Small intestine (tissue), 7 donors: ENCODE data around the gene CLDN9. TPM values are rescaled to one million over a fixed set of nuclear protein-coding genes. Genes with fewer than 3 reads are reported as not detected.

Experiments
- DNase-seq, 2 donors: peaks; one replicate each; pipeline versions ENCODE4 v3.0.0 to v3.0.0-alpha.2; 2013
- FAIRE-seq: peaks from 2 replicates; lab custom pipeline; 2012; peaks lifted over from hg19 to GRCh38; lab: Jason Lieb, UNC
- H3K27ac ChIP-seq, 3 donors: one replicate each; pipeline ENCODE4 v1.5.1; 2013; ENCODE audit warnings: low read length in 2 of 3, mild to moderate bottlenecking in 2 of 3, control low read depth in 1 of 3, inconsistent platforms in 1 of 3, low read depth in 1 of 3, moderate library complexity in 1 of 3
- H3K27me3 ChIP-seq, 3 donors: one replicate each; pipeline ENCODE4 v1.6.1; 2013; ENCODE audit warnings: low read length in 3 of 3, inconsistent platforms in 1 of 3; ENCODE audit not compliant: control insufficient read depth in 3 of 3, insufficient read depth in 3 of 3
- H3K36me3 ChIP-seq, 3 donors: one replicate each; pipeline ENCODE4 v1.6.1; 2013; ENCODE audit warnings: low read length in 3 of 3, inconsistent platforms in 1 of 3, low read depth in 1 of 3, mild to moderate bottlenecking in 1 of 3, moderate library complexity in 1 of 3; ENCODE audit not compliant: control insufficient read depth in 3 of 3, insufficient read depth in 2 of 3
- H3K4me1 ChIP-seq, 3 donors: one replicate each; pipeline ENCODE4 v1.6.1; 2013; ENCODE audit warnings: low read length in 2 of 3, inconsistent platforms in 1 of 3, low read depth in 1 of 3, mild to moderate bottlenecking in 1 of 3, moderate library complexity in 1 of 3; ENCODE audit not compliant: control insufficient read depth in 3 of 3, insufficient read depth in 2 of 3
- H3K4me3 ChIP-seq, 3 donors: one replicate each; pipeline ENCODE4 v1.5.1; 2013; ENCODE audit warnings: low read length in 3 of 3, control low read depth in 1 of 3, inconsistent platforms in 1 of 3, low read depth in 1 of 3, mild to moderate bottlenecking in 1 of 3, moderate library complexity in 1 of 3
- H3K9me3 ChIP-seq, 2 donors: one replicate each; pipeline ENCODE4 v1.6.1; 2013; ENCODE audit warnings: low read depth in 1 of 2, low read length in 1 of 2; ENCODE audit not compliant: control insufficient read depth in 2 of 2, insufficient read depth in 1 of 2
- WGBS, 3 donors: extraction: QIAGEN DNeasy Blood & Tissue Kit; methylation state at CpG; one replicate each; pipeline ENCODE4 v1.1.7; 2013; 5-methylcytosine and 5-hydroxymethylcytosine counted together
- polyA plus RNA-seq, 4 donors: library from polyadenylated mRNA; stranded (reverse) in 3 of 4; unstranded in 1 of 4; fragments of 200-250 nt in 3 of 4; fragments of 120-200 nt in 1 of 4; gene quantifications; one replicate each; pipeline versions ENCODE4 v1.2.1 to v1.2.3, GENCODE V29; 2013
- donor health status: healthy with polysubstance abuse.
- donor health status: control.
- donor health status: control.
- donor health status: Bipolar disorder and iron deficiency.
- donor health status: healthy.

CLDN9 gene
- polyA plus RNA-seq, 4 donors: 0.76 to 2.7 (median 0.99) TPM

- peak; percentile 65 to 80 for DNase-seq
- no peak for FAIRE-seq
- Histone ChIP-seq H3K27ac (peak overlapping the region; percentile 52 to 81 (median 77)), H3K27me3 (no peaks in the 10 kb centered on the region), H3K4me1 (peaks cover 4 to 16% (median 4%) of the 10 kb centered on the region in 3 donors), H3K36me3 (peaks cover 0 to 14% (median 0%) of the 10 kb centered on the region in 3 donors), H3K4me3 (peak overlapping the region; percentile 88 to 94 (median 90)), H3K9me3 (no peaks in the 10 kb centered on the region)
- 2 to 5% (median 3%) methylated on average over 44 to 77 of the region's 77 CpGs for WGBS, 3 donors
These were observed 45.7 kb downstream of the CLDN9 start for GRCh38 chr16:3058139-3059030.

DNA sequence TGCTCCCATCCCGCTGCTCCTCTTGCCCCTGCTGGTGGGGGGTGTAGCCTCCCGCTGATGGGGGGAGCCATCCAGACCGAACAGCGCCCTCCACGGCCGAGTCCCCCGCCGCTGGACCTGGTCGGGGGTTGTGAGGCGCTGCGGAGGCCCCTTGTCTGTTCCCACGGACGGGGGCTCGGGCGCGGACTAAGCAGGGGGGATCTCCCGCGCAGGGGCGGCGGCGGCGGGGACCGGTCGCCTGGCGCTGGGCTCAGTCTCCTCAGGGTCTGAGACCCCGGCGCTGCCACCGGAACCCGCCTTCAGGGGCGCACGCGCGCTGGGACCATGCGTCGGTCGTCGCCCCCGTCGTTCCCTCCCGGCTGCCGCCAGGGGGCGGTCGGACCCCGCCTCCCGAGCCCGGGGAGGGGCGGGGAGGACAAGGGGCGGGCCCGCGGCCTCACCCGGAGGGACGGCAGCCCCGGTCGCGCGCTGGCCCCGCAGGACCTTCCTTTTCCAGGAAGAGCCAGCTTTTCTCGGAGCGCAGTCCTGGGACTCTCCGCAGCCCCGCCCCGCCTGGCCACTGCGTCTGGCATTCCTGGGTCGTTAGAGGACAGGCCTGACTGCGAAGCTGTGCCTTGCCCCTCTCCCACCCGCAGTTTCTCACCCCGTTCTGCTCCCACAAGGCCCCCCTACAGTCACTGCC is 46.5 kb downstream of the CLDN9 start:
- 0 to 1% (median 0%) methylated on average over 39 to 67 of the region's 67 CpGs for WGBS, 3 donors
- Histone ChIP-seq H3K4me3 (peak overlapping the region; percentile 88 to 94 (median 90)), H3K27me3 (no peaks in the 10 kb centered on the region), H3K4me1 (peaks cover 4 to 23% (median 4%) of the 10 kb centered on the region in 3 donors), H3K9me3 (no peaks in the 10 kb centered on the region), H3K27ac (peak overlapping the region; percentile 90 to 95 (median 92)), H3K36me3 (peaks cover 0 to 10% (median 0%) of the 10 kb centered on the region in 3 donors)
- FAIRE-seq (no peak), DNase-seq (peak; percentile 88 to 96)

GRCh38 chr16:3059723-3060242 is 47.1 kb downstream of the CLDN9 start:
- DNase-seq (no peak), FAIRE-seq (no peak)
- 48 to 52% (median 52%) methylated on average over 9 of the region's 9 CpGs for WGBS, 3 donors
- H3K27me3 ChIP-seq: no peaks in the 10 kb centered on the region
- H3K9me3 ChIP-seq: no peaks in the 10 kb centered on the region
- H3K4me3 ChIP-seq: peak overlapping the region; percentile 48 to 94 (median 88)
- peak overlapping the region; percentile 90 to 95 (median 92) for H3K27ac ChIP-seq
- peaks cover 4 to 28% (median 7%) of the 10 kb centered on the region in 3 donors for H3K4me1 ChIP-seq
- H3K36me3 ChIP-seq: peaks cover 0 to 8% (median 0%) of the 10 kb centered on the region in 3 donors

DNA sequence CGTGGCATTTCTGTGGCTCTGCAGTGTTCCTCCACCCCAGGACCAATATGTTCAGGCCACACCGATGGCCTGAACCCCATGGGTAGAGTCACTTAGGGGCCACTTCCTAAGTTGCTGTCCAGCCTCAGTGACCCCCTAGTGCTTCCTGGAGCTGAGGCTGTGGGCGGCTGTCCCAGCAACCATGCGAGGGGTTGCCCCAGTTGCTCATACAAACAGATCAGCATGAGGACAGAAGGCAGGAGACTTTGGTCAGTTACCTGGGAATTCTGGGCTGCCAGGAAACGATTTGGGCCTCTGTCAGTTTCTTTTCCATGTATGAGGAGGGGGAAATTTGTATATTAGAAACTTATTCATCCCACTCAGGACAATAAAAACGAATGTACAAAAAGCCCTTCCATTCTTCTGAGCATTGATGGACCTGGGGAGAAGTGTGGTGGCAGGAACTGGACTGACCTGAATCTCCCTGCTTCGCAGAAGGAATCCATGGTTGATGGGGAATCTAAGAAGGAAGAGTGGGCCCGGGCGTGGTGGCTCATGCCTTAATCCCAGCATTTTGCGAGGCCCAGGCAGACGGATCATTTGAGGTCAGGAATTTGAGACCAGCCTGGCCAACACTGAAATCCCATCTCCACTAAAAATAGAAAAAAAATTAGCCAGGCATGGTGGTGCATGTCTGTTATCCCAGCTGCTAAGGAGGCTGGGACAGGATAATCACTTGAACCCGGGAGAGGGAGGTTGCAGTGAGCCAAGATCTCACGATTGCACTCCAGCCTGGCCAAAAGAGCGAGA is 47.8 kb downstream of the CLDN9 start:
- Histone ChIP-seq H3K4me3 (no peak overlapping the region), H3K9me3 (no peaks in the 10 kb centered on the region), H3K27ac (peak overlapping the region in 1 of 3 donors; percentile 95), H3K36me3 (peaks cover 0 to 4% (median 0%) of the 10 kb centered on the region in 3 donors), H3K4me1 (peaks cover 4 to 35% (median 10%) of the 10 kb centered on the region in 3 donors), H3K27me3 (no peaks in the 10 kb centered on the region)
- WGBS, 3 donors: 78 to 85% (median 84%) methylated on average over 14 of the region's 14 CpGs
- no peak for FAIRE-seq
- DNase-seq: no peak

GRCh38 chr16:3062553-3062952 is 49.8 kb downstream of the CLDN9 start:
- Histone ChIP-seq H3K4me3 (no peak overlapping the region), H3K9me3 (no peaks in the 10 kb centered on the region), H3K27me3 (no peaks in the 10 kb centered on the region), H3K36me3 (peaks cover 0 to 10% (median 2%) of the 10 kb centered on the region in 3 donors), H3K27ac (no peak overlapping the region), H3K4me1 (peaks cover 4 to 45% (median 10%) of the 10 kb centered on the region in 3 donors)
- WGBS, 3 donors: 89 to 94% (median 93%) methylated on average over 6 of the region's 6 CpGs
- no peak for DNase-seq
- no peak for FAIRE-seq

DNA sequence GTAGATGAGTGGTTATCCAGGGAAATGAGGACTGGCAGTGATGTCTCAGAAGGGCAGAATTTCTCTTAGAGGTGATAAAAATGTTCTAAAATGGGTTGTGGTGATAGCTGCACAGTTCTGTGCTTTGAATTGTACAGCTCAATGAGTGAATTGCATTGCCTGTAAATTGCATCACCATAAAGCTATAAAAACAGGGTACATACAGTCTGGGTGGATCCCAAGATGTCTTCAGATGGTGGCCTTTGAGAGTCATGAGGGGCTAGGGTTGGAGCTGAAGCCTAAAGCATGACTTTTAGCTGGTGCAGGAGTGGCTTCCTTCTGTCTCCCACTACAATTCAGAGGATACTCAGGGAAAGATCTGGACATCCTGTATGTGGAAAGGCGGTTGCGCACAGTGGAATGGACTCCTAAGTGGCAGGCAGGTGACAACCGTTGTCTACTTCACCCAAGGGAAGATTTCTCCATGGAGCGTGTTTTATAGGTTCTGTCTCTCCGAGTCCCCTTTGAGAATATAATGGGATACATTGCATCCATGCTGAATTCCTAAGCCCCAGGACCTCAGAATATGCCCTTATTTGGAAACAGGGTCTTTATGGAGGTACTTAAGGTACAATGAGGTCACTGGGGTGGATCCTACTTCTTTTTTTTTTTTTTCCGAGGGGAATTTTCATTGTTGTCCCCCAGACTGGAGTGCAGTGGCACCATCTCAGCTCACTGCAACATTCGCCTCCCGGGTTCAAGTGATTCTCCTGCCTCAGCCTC is 51.1 kb downstream of the CLDN9 start:
- H3K4me1 ChIP-seq: peaks cover 7 to 52% (median 10%) of the 10 kb centered on the region in 3 donors
- peaks cover 0 to 22% (median 6%) of the 10 kb centered on the region in 3 donors for H3K36me3 ChIP-seq
- DNase-seq (peak in 1 of 2 donors; percentile 67), FAIRE-seq (no peak)
- 95 to 96% (median 96%) methylated on average over 8 of the region's 8 CpGs for WGBS, 3 donors
- H3K9me3 ChIP-seq: no peaks in the 10 kb centered on the region
- H3K27me3 ChIP-seq: no peaks in the 10 kb centered on the region
- H3K4me3 ChIP-seq: no peak overlapping the region
- peak overlapping the region in 1 of 3 donors; percentile 68 for H3K27ac ChIP-seq
